Measurements from ENCODE around the gene C9orf78. TPM values are rescaled to one million over a fixed set of nuclear protein-coding genes. Genes with fewer than 3 reads are reported as not detected.

C9orf78 gene
- total and polyA plus RNA-seq, 9 of the 15 experiments (the other 6 are each of a cell fraction or from before 2014, with no cell fraction given): 94.6 to 266 (median 202) TPM

DNA sequence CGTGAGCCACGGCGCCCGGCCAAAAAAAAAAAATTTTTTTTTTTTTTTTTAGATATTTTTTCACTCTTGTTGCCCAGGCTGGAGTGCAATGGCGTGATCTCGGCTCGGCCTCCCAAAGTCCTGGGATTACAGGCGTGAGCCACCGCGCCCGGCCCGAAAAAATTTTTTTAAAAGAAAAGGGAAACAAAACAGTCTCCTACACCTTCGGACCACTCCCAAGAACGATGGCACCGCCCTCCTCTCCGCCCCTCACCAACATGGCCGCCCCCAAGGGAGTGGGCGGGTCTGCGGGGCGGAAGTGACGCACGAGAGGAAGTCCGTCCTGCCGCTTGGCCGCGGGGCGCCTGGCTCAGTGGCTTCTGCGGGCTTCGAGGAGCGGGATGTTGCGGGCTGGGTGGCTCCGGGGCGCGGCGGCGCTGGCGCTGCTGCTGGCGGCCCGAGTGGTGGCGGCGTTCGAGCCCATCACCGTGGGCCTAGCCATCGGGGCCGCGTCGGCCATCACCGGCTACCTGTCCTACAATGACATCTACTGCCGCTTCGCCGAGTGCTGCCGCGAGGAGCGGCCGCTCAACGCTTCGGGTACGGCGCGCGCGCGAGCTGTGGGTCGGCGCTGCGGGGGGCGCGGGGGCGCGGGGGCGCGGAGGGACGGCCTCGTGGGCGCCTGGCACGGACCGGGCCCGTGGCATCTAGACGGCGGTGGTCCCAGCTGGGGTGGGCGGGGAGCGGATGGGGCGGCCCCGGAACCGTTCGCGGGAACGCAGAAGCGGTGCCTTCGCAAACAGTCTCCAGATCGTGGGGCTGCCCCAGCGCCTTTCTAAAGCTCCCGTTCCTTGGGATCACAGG is 32.0 kb downstream of the C9orf78 start, which contains the start of gene TOR1B (continued):
- 0 out of 2 replicates have a peak, but pooled peaks have one; percentile 13 for TF ChIP-seq ZNF668 (CRISPR knock-in tag; IDR thresholded peaks at IDR 0.05)
- TF ChIP-seq SRSF9 (IDR thresholded peaks at IDR 0.05; ENCODE audit: borderline replicate concordance, low read depth, low read length): no peak
- no peak for TF ChIP-seq SNIP1 (IDR thresholded peaks at IDR 0.05; ENCODE audit: low read depth)
- TF ChIP-seq ERF (CRISPR knock-in tag; IDR thresholded peaks at IDR 0.05): peak; percentile 77; the same call in 1 of the 2 replicates
- no peak for TF ChIP-seq MAFF (IDR thresholded peaks at IDR 0.05; ENCODE audit: low read length)
- 0 out of 2 replicates have a peak, but pooled peaks have one; percentile 51 for TF ChIP-seq ZBED1 (IDR thresholded peaks at IDR 0.05)
- TF ChIP-seq, protein P1, sequence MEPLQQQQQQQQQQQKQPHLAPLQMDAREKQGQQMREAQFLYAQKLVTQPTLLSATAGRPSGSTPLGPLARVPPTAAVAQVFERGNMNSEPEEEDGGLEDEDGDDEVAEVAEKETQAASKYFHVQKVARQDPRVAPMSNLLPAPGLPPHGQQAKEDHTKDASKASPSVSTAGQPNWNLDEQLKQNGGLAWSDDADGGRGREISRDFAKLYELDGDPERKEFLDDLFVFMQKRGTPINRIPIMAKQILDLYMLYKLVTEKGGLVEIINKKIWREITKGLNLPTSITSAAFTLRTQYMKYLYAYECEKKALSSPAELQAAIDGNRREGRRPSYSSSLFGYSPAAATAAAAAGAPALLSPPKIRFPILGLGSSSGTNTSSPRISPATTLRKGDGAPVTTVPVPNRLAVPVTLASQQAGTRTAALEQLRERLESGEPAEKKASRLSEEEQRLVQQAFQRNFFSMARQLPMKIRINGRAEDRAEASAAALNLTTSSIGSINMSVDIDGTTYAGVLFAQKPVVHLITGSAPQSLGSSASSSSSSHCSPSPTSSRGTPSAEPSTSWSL (CRISPR knock-in tag; IDR thresholded peaks at IDR 0.05; ENCODE audit: borderline replicate concordance): no peak
- TF ChIP-seq KDM4B (IDR thresholded peaks at IDR 0.05; ENCODE audit: borderline replicate concordance in 2 of 2, low read depth in 1 of 2): peak in 1 of 2 experiments; percentile 80; a peak in 1 of 4 replicates
- TF ChIP-seq, protein P2, sequence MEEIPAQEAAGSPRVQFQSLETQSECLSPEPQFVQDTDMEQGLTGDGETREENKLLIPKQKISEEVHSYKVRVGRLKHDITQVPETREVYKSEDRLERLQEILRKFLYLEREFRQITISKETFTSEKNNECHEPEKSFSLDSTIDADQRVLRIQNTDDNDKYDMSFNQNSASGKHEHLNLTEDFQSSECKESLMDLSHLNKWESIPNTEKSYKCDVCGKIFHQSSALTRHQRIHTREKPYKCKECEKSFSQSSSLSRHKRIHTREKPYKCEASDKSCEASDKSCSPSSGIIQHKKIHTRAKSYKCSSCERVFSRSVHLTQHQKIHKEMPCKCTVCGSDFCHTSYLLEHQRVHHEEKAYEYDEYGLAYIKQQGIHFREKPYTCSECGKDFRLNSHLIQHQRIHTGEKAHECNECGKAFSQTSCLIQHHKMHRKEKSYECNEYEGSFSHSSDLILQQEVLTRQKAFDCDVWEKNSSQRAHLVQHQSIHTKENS (CRISPR knock-in tag; IDR thresholded peaks at IDR 0.05): no peak
- TF ChIP-seq NR1H2 (CRISPR knock-in tag; IDR thresholded peaks at IDR 0.05): no peak
- TF ChIP-seq, protein P3, sequence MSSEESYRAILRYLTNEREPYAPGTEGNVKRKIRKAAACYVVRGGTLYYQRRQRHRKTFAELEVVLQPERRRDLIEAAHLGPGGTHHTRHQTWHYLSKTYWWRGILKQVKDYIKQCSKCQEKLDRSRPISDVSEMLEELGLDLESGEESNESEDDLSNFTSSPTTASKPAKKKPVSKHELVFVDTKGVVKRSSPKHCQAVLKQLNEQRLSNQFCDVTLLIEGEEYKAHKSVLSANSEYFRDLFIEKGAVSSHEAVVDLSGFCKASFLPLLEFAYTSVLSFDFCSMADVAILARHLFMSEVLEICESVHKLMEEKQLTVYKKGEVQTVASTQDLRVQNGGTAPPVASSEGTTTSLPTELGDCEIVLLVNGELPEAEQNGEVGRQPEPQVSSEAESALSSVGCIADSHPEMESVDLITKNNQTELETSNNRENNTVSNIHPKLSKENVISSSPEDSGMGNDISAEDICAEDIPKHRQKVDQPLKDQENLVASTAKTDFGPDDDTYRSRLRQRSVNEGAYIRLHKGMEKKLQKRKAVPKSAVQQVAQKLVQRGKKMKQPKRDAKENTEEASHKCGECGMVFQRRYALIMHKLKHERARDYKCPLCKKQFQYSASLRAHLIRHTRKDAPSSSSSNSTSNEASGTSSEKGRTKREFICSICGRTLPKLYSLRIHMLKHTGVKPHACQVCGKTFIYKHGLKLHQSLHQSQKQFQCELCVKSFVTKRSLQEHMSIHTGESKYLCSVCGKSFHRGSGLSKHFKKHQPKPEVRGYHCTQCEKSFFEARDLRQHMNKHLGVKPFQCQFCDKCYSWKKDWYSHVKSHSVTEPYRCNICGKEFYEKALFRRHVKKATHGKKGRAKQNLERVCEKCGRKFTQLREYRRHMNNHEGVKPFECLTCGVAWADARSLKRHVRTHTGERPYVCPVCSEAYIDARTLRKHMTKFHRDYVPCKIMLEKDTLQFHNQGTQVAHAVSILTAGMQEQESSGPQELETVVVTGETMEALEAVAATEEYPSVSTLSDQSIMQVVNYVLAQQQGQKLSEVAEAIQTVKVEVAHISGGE (CRISPR knock-in tag; IDR thresholded peaks at IDR 0.05): peak; percentile 86 to 98 (median 95); a peak in 5 of 6 replicates
- TF ChIP-seq ILF3 (IDR thresholded peaks at IDR 0.05; ENCODE audit: borderline replicate concordance): no peak
- no peak for TF ChIP-seq MEIS2 (IDR thresholded peaks at IDR 0.05; ENCODE audit: partially characterized antibody)
- TF ChIP-seq, protein P4, sequence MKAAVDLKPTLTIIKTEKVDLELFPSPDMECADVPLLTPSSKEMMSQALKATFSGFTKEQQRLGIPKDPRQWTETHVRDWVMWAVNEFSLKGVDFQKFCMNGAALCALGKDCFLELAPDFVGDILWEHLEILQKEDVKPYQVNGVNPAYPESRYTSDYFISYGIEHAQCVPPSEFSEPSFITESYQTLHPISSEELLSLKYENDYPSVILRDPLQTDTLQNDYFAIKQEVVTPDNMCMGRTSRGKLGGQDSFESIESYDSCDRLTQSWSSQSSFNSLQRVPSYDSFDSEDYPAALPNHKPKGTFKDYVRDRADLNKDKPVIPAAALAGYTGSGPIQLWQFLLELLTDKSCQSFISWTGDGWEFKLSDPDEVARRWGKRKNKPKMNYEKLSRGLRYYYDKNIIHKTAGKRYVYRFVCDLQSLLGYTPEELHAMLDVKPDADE (conservative IDR thresholded peaks at IDR 0.05; ENCODE audit: control insufficient read depth, low read depth, low read length): peak; percentile 96
- no peak for TF ChIP-seq SRSF7 (optimal IDR thresholded peaks at IDR 0.05; ENCODE audit: low read depth, low read length)
- TF ChIP-seq HEY1 (CRISPR knock-in tag; IDR thresholded peaks at IDR 0.05; ENCODE audit: borderline replicate concordance): no peak
- TF ChIP-seq, protein P5, sequence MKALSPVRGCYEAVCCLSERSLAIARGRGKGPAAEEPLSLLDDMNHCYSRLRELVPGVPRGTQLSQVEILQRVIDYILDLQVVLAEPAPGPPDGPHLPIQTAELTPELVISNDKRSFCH (CRISPR knock-in tag; IDR thresholded peaks at IDR 0.05): no peak
- TF ChIP-seq, protein P5 (tag; IDR thresholded peaks at IDR 0.05): no peak
- TF ChIP-seq NR3C1 (CRISPR knock-in tag; IDR thresholded peaks at IDR 0.05): no peak
